Activated CD8-positive, alpha-beta T cell treated with anti-CD3 and anti-CD28 coated beads for 36 hours (primary cell): ENCODE results near the gene NUDT9. TPM values are rescaled to one million over a fixed set of nuclear protein-coding genes. Genes with fewer than 3 reads are reported as not detected.
"Not testable (repeated sequence)": the region's sequence is repeated elsewhere in the genome, so short reads cannot be mapped to it uniquely, and the experiment has no call there.

ENCODE experiments used
- ATAC-seq: fragments of 200-7000 bp; cut with Tn5 transposase; one replicate; pipeline ENCODE4 v1.10.0; 2021; ENCODE audit warnings: mild to moderate bottlenecking, moderate library complexity
- CTCF ChIA-PET: fragments of 350-600 bp; sonication (Branson Sonifier 250); formaldehyde crosslinking; loops from one replicate; lab custom pipeline; 2021; ENCODE audit warnings: antibody characterized with exemption; lab: Charles Lee
- POLR2A ChIA-PET: fragments of 350-600 bp; sonication (Branson Sonifier 250); formaldehyde crosslinking; loops from one replicate; lab custom pipeline; 2021; ENCODE audit warnings: antibody characterized with exemption; lab: Charles Lee
- DNase-seq: peaks from one replicate; pipeline ENCODE4 v3.0.0-alpha.2; 2020
- H3K27ac Mint-ChIP-seq: one replicate; pipeline ENCODE4 v1.8.0; 2021; ENCODE audit warnings: mild to moderate bottlenecking, mixed read lengths
- H3K27me3 Mint-ChIP-seq: one replicate; pipeline ENCODE4 v1.8.0; 2021; ENCODE audit warnings: mixed read lengths
- H3K36me3 Mint-ChIP-seq: one replicate; pipeline ENCODE4 v1.8.0; 2021; ENCODE audit warnings: low read depth, mixed read lengths
- H3K4me1 Mint-ChIP-seq: one replicate; pipeline ENCODE4 v1.8.0; 2021; ENCODE audit warnings: low read depth, mixed read lengths
- H3K4me3 Mint-ChIP-seq: one replicate; pipeline ENCODE4 v1.8.0; 2021; ENCODE audit warnings: mild to moderate bottlenecking, moderate library complexity, mixed read lengths
- H3K9me3 Mint-ChIP-seq: one replicate; pipeline ENCODE4 v1.8.0; 2021; ENCODE audit warnings: mixed read lengths
- CTCF ChIP-seq: fragments of 200-600 bp; IDR thresholded peaks from one replicate; pipeline ENCODE4 v1.8.0; 2022; ENCODE audit warnings: antibody characterized with exemption, mild to moderate bottlenecking
- intact Hi-C: fragments of 100-400 bp; cut with micrococcal nuclease; formaldehyde crosslinking; loops from one replicate; pipeline ENCODE4 v1.10.0; 2022
- total RNA-seq, 2 experiments: library from RNA; stranded (reverse); gene quantifications; one replicate each; pipeline ENCODE4 v1.2.3, GENCODE V29; 2021

NUDT9 gene
- total RNA-seq, 2 experiments from 2014 or later: 11.9 to 12.3 TPM

- DNase-seq (no peak), ATAC-seq (no peak)
- Mint-ChIP-seq H3K27me3 (peaks cover 6% of the 10 kb centered on the region), H3K36me3 (no peaks in the 10 kb centered on the region), H3K4me1 (peaks cover 17% of the 10 kb centered on the region), H3K4me3 (no peak overlapping the region), H3K27ac (no peak overlapping the region), H3K9me3 (no peaks in the 10 kb centered on the region)
- CTCF ChIA-PET: interaction anchor here (0.9 kb wide), 1 partner anchor 13 kb away, joined by 3 read pairs; the partner anchor contains the start of gene NUDT9
- intact Hi-C loops: no loop called here
- TF ChIP-seq CTCF: no peak
- POLR2A ChIA-PET: no interaction called here
Measured at GRCh38 chr4:87409420-87409939, 12.9 kb upstream of the NUDT9 start.

GRCh38 chr4:87410157-87410556 is 12.2 kb upstream of the NUDT9 start:
- no peak for ATAC-seq

GRCh38 chr4:87410679-87411078 is 11.7 kb upstream of the NUDT9 start:
- DNase-seq (no peak), ATAC-seq (no peak)
- no peak overlapping the region for H3K27ac Mint-ChIP-seq
- peaks cover 17% of the 10 kb centered on the region for H3K4me1 Mint-ChIP-seq
- ChIA-PET CTCF (interaction anchor here (1.6 kb wide), 1 partner anchor 11 kb away, joined by 5 read pairs; no protein-coding TSS in a partner anchor), POLR2A (no interaction called here)
- no peaks in the 10 kb centered on the region for H3K36me3 Mint-ChIP-seq
- peaks cover 6% of the 10 kb centered on the region for H3K27me3 Mint-ChIP-seq
- no peak for TF ChIP-seq CTCF
- H3K9me3 Mint-ChIP-seq: no peaks in the 10 kb centered on the region
- intact Hi-C loops: no loop called here
- no peak overlapping the region for H3K4me3 Mint-ChIP-seq

More at GRCh38 chr4:87410157-87410556, 12.2 kb upstream of the NUDT9 start:
- intact Hi-C loops: no loop called here
- Mint-ChIP-seq H3K27ac (no peak overlapping the region), H3K9me3 (no peaks in the 10 kb centered on the region), H3K36me3 (no peaks in the 10 kb centered on the region), H3K4me1 (peaks cover 17% of the 10 kb centered on the region), H3K4me3 (no peak overlapping the region), H3K27me3 (peaks cover 6% of the 10 kb centered on the region)
- no peak for TF ChIP-seq CTCF
- ChIA-PET CTCF (no interaction called here), POLR2A (no interaction called here)
- no peak for DNase-seq

- no peak overlapping the region for H3K27ac Mint-ChIP-seq
- CTCF ChIA-PET: interaction anchor here (0.9 to 1.0 kb wide), 2 partner anchors 26 to 50 kb away, joined by 3 to 4 read pairs; no protein-coding TSS in a partner anchor
- H3K9me3 Mint-ChIP-seq: no peaks in the 10 kb centered on the region
- H3K4me3 Mint-ChIP-seq: no peak overlapping the region
- DNase-seq (no peak), ATAC-seq (no peak)
- TF ChIP-seq CTCF: no peak
- no peaks in the 10 kb centered on the region for H3K36me3 Mint-ChIP-seq
- H3K27me3 Mint-ChIP-seq: peaks cover 5% of the 10 kb centered on the region
- intact Hi-C loops: no loop called here
- no peaks in the 10 kb centered on the region for H3K4me1 Mint-ChIP-seq
- POLR2A ChIA-PET: interaction anchor here (0.7 kb wide), 1 partner anchor 24 kb away, joined by 5 read pairs; the partner anchor contains the start of gene HSD17B11
Measured at GRCh38 chr4:87414816-87415215, 7.6 kb upstream of the NUDT9 start.

- CTCF ChIA-PET: no interaction called here
- Mint-ChIP-seq H3K27me3 (no peaks in the 10 kb centered on the region), H3K27ac (no peak overlapping the region), H3K36me3 (no peaks in the 10 kb centered on the region), H3K4me1 (peaks cover 7% of the 10 kb centered on the region), H3K4me3 (no peak overlapping the region), H3K9me3 (no peaks in the 10 kb centered on the region)
- ATAC-seq: no peak
- DNase-seq: no peak
- no peak for TF ChIP-seq CTCF
- intact Hi-C loops: no loop called here
- POLR2A ChIA-PET: interaction anchor here (1.2 kb wide), 1 partner anchor 26 kb away, joined by 3 read pairs; the partner anchor contains the start of gene HSD17B11
Measured at GRCh38 chr4:87416965-87417364, 5.4 kb upstream of the NUDT9 start.

GRCh38 chr4:87418410-87418809 is 4.0 kb upstream of the NUDT9 start:
- H3K4me3 Mint-ChIP-seq, DNase-seq, POLR2A ChIA-PET, H3K27ac Mint-ChIP-seq, ATAC-seq, intact Hi-C loops, H3K36me3 Mint-ChIP-seq, H3K27me3 Mint-ChIP-seq, H3K9me3 Mint-ChIP-seq, H3K4me1 Mint-ChIP-seq, CTCF ChIA-PET: not testable (repeated sequence)
